GM18519 (cell line): ENCODE data around the gene TCF3.
"Not testable (repeated sequence)": the region's sequence is repeated elsewhere in the genome, so short reads cannot be mapped to it uniquely, and the experiment has no call there.

Experiments
- ATAC-seq: cut with Tn5 transposase; IDR thresholded peaks from one replicate; pipeline ENCODE4 v1.9.1; 2021; ENCODE audit warnings: mild to moderate bottlenecking, moderate library complexity; ENCODE audit not compliant: unreplicated experiment, low FRiP score

Gene TCF3

GRCh38 chr19:1673645-1674292, 21.4 kb upstream of the TCF3 start:
- no peak for ATAC-seq

GRCh38 chr19:1672769-1673644, 20.6 kb upstream of the TCF3 start:
- no peak for ATAC-seq

GRCh38 chr19:1672038-1672768, 19.8 kb upstream of the TCF3 start:
- ATAC-seq = no peak

- no peak for ATAC-seq
Measured at GRCh38 chr19:1671716-1672037, 19.3 kb upstream of the TCF3 start.

- not testable (repeated sequence) for ATAC-seq
Measured at GRCh38 chr19:1670747-1671146, 18.3 kb upstream of the TCF3 start.

GRCh38 chr19:1668486-1669270, 16.3 kb upstream of the TCF3 start:
- ATAC-seq = no peak

- ATAC-seq = no peak
Measured at GRCh38 chr19:1668048-1668485, 15.7 kb upstream of the TCF3 start.

- no peak for ATAC-seq
Measured at GRCh38 chr19:1665565-1666047, 13.2 kb upstream of the TCF3 start.

- no peak for ATAC-seq
Measured at GRCh38 chr19:1663852-1664251, 11.4 kb upstream of the TCF3 start.

GRCh38 chr19:1663227-1663626, 10.8 kb upstream of the TCF3 start:
- not testable (repeated sequence) for ATAC-seq

GRCh38 chr19:1661995-1662394, 9.6 kb upstream of the TCF3 start:
- no peak for ATAC-seq

- no peak for ATAC-seq
Measured at GRCh38 chr19:1659084-1659427, 6.6 kb upstream of the TCF3 start.

GRCh38 chr19:1658150-1659083, 6.0 kb upstream of the TCF3 start:
- ATAC-seq = no peak

GRCh38 chr19:1657746-1658145, 5.3 kb upstream of the TCF3 start:
- no peak for ATAC-seq

- no peak for ATAC-seq
Measured at GRCh38 chr19:1656988-1657536, 4.6 kb upstream of the TCF3 start.

GRCh38 chr19:1655987-1656608, 3.7 kb upstream of the TCF3 start:
- no peak for ATAC-seq

GRCh38 chr19:1655131-1655981, 2.9 kb upstream of the TCF3 start:
- no peak for ATAC-seq
